Caco-2 (cell line): ENCODE data around the gene COX7A2L. TPM values are rescaled to one million over a fixed set of nuclear protein-coding genes. Genes with fewer than 3 reads are reported as not detected.

Experiments
- BruUV-seq: library from RNA; stranded (reverse); fragments of 400-500 nt; replicated peaks from 2 replicates; lab custom pipeline; 2021; lab: Mats Ljungman, UMichigan
- CTCF ChIA-PET: fragments of 300-600 bp; sonication (Branson Sonifier 250); formaldehyde crosslinking; loops from one replicate; lab custom pipeline; 2022; ENCODE audit warnings: antibody characterized with exemption; lab: Charles Lee
- POLR2A ChIA-PET: fragments of 300-600 bp; sonication (Branson Sonifier 250); formaldehyde crosslinking; loops from one replicate; lab custom pipeline; 2022; ENCODE audit warnings: antibody characterized with exemption; lab: Charles Lee
- DNase-seq, 2 experiments: peaks; one replicate each; pipeline versions ENCODE4 v3.0.0 to v3.0.0-alpha.2; 2020 to 2022
- H3K27me3 ChIP-seq: replicated peaks from 2 replicates; pipeline ENCODE4 v1.6.0; 2011; ENCODE audit warnings: low read length; ENCODE audit not compliant: control insufficient read depth, insufficient read depth
- H3K36me3 ChIP-seq: 2 replicates; pipeline ENCODE4 v1.5.1; 2011; ENCODE audit warnings: low read length; ENCODE audit not compliant: control insufficient read depth, insufficient read depth
- H3K4me1 ChIP-seq: fragments of 250-450 bp; sonication (Bioruptor Pico); 2 replicates; pipeline ENCODE4 v1.5.1; 2020; ENCODE audit warnings: mild to moderate bottlenecking
- H3K4me3 ChIP-seq: 2 replicates; pipeline ENCODE4 v1.5.1; 2011; ENCODE audit warnings: low read depth, mild to moderate bottlenecking, control low read depth, low read length
- H3K9me3 ChIP-seq: fragments of 250-450 bp; sonication (Bioruptor Pico); 2 replicates; pipeline ENCODE4 v1.5.1; 2020; ENCODE audit warnings: mild to moderate bottlenecking, moderate library complexity
- H3K27ac Mint-ChIP-seq: one replicate; pipeline ENCODE4 v1.8.0; 2022; ENCODE audit warnings: mixed read lengths; ENCODE audit not compliant: unreplicated experiment
- H3K27me3 Mint-ChIP-seq: one replicate; pipeline ENCODE4 v1.8.0; 2022; ENCODE audit warnings: mixed read lengths; ENCODE audit not compliant: insufficient read depth, unreplicated experiment
- H3K36me3 Mint-ChIP-seq: one replicate; pipeline ENCODE4 v1.8.0; 2022; ENCODE audit warnings: mild to moderate bottlenecking, mixed read lengths; ENCODE audit not compliant: insufficient read depth, unreplicated experiment
- H3K4me1 Mint-ChIP-seq: one replicate; pipeline ENCODE4 v1.8.0; 2022; ENCODE audit warnings: low read depth, mixed read lengths; ENCODE audit not compliant: unreplicated experiment
- H3K4me3 Mint-ChIP-seq: one replicate; pipeline ENCODE4 v1.8.0; 2022; ENCODE audit warnings: mild to moderate bottlenecking, moderate library complexity, mixed read lengths; ENCODE audit not compliant: unreplicated experiment
- H3K9me3 Mint-ChIP-seq: one replicate; pipeline ENCODE4 v1.8.0; 2022; ENCODE audit warnings: mixed read lengths; ENCODE audit not compliant: unreplicated experiment
- intact Hi-C: fragments of 100-400 bp; cut with micrococcal nuclease; formaldehyde crosslinking; loops from one replicate; pipeline ENCODE4 v1.10.0; 2022; ENCODE audit not compliant: unreplicated experiment
- total RNA-seq: library from RNA; stranded (reverse); gene quantifications from 2 replicates; pipeline ENCODE4 v1.2.3, GENCODE V29; 2022
- TF ChIP-seq, protein P1 (sequence below), 2 experiments: fragments of 200-600 bp in 1 of 2; IDR thresholded peaks; 1 replicate in 1 of 2; 2 replicates in 1 of 2; pipeline versions ENCODE4 v1.5.1 to v1.8.0; 2011 to 2022; ENCODE audit warnings: antibody characterized with exemption in 1 of 2, control low read depth in 1 of 2, inconsistent platforms in 1 of 2, low read depth in 1 of 2, low read length in 1 of 2, mild to moderate bottlenecking in 1 of 2, moderate library complexity in 1 of 2; ENCODE audit not compliant: insufficient read depth in 1 of 2, severe bottlenecking in 1 of 2, unreplicated experiment in 1 of 2

The COX7A2L gene
- total RNA-seq, 1 experiment from 2014 or later: 125 TPM

DNA sequence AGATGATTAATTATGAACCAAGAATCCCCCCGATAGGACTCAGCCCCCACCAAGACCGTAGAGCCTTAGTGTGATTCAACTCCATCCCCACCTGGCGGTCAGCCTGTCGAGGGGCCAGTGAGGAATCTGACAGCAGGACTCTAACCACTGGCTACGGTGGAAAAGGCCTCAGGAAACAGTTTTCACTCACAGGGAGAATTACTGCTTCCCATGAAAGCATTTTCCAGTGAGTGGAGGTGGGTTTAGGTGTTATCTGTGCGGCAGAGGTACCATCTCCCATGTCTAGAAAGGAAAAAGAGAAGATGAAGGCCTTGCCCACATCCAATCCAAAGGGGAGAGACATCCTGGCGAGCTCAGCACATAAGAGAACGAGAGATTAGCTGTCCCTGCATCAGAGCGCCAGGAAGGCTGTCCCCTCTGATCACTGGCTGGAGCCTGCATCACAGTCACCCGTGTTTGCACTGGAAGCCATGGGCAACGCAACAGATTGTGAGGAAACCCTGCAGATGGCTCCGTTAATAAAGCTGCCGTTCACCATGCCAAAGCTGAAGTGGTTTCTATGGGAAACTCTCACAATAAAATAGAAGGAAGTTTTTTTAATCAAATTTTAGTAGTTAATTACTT lies 22.3 kb downstream of the COX7A2L start:
- H3K27me3 Mint-ChIP-seq: no peaks in the 10 kb centered on the region
- H3K9me3 Mint-ChIP-seq: no peaks in the 10 kb centered on the region
- intact Hi-C loops: no loop called here
- ChIA-PET POLR2A (no interaction called here), CTCF (interaction anchor here (1.4 kb wide), 1 partner anchor 10 kb away, joined by 4 read pairs; no protein-coding TSS in a partner anchor)
- H3K27ac Mint-ChIP-seq: no peak overlapping the region
- H3K4me1 ChIP-seq: peaks cover 4% of the 10 kb centered on the region; the same call in 1 of the 2 replicates
- peaks cover 2% of the 10 kb centered on the region for H3K36me3 ChIP-seq
- no peak overlapping the region for H3K4me3 Mint-ChIP-seq
- DNase-seq: no peak
- H3K27me3 ChIP-seq: no peaks in the 10 kb centered on the region
- BruUV-seq: no TSS peak
- no peak overlapping the region for H3K4me3 ChIP-seq
- H3K4me1 Mint-ChIP-seq: peaks cover 7% of the 10 kb centered on the region
- peaks cover 96% of the 10 kb centered on the region for H3K36me3 Mint-ChIP-seq
- no peaks in the 10 kb centered on the region for H3K9me3 ChIP-seq
- TF ChIP-seq, protein P1, sequence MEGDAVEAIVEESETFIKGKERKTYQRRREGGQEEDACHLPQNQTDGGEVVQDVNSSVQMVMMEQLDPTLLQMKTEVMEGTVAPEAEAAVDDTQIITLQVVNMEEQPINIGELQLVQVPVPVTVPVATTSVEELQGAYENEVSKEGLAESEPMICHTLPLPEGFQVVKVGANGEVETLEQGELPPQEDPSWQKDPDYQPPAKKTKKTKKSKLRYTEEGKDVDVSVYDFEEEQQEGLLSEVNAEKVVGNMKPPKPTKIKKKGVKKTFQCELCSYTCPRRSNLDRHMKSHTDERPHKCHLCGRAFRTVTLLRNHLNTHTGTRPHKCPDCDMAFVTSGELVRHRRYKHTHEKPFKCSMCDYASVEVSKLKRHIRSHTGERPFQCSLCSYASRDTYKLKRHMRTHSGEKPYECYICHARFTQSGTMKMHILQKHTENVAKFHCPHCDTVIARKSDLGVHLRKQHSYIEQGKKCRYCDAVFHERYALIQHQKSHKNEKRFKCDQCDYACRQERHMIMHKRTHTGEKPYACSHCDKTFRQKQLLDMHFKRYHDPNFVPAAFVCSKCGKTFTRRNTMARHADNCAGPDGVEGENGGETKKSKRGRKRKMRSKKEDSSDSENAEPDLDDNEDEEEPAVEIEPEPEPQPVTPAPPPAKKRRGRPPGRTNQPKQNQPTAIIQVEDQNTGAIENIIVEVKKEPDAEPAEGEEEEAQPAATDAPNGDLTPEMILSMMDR (IDR thresholded peaks at IDR 0.05; ENCODE audit: insufficient read depth in 1 of 2, low read depth in 1 of 2, low read length in 1 of 2, severe bottlenecking in 1 of 2, unreplicated experiment in 1 of 2): no peak

DNA sequence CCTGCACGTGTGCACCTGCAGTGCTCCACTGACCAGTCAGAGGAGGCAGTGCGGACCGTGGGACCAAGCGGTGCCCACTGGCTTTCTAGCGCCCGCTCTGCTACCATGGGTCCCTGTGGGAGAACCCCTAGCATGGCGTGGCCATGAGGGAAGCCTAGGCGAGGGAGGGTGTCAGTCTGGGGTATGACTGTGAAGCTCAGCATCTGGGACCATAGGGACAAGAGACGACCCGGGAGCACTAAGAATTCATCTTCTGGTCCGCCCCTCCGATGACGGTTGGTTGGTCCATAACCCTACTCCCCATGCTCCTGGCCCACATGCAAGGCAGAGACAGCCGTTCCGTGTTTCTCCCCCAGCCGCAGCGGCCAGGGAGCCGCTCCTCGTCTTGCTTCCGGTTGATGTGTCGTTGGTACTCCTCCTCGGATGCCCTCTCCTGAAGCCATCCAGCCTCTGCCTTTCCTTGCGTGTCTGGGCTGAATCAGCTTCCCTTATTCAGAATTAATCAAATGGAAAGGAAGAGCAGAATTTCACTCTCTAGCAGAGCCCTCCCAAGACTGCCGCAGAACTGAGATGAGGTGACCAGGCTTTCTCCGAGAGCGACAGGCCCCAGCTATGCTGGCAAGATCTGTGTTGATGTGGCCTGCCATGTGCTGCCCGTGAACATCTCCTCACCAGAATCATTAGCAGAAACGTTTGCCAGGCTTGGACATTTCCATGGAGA lies 23.0 kb downstream of the COX7A2L start:
- H3K27me3 Mint-ChIP-seq: no peaks in the 10 kb centered on the region
- no peaks in the 10 kb centered on the region for H3K9me3 Mint-ChIP-seq
- peaks cover 7% of the 10 kb centered on the region for H3K4me1 Mint-ChIP-seq
- CTCF ChIA-PET: no interaction called here
- H3K4me1 ChIP-seq: peaks cover 4% of the 10 kb centered on the region; the same call in 1 of the 2 replicates
- BruUV-seq: no TSS peak
- DNase-seq: no peak
- H3K27ac Mint-ChIP-seq: no peak overlapping the region
- intact Hi-C loops: no loop called here
- POLR2A ChIA-PET: no interaction called here
- no peaks in the 10 kb centered on the region for H3K27me3 ChIP-seq
- peaks cover 4% of the 10 kb centered on the region for H3K36me3 ChIP-seq
- H3K4me3 ChIP-seq: no peak overlapping the region
- no peaks in the 10 kb centered on the region for H3K9me3 ChIP-seq
- H3K36me3 Mint-ChIP-seq: peaks cover 96% of the 10 kb centered on the region
- TF ChIP-seq, protein P1 (IDR thresholded peaks at IDR 0.05; ENCODE audit: insufficient read depth in 1 of 2, low read depth in 1 of 2, low read length in 1 of 2, severe bottlenecking in 1 of 2, unreplicated experiment in 1 of 2): no peak
- H3K4me3 Mint-ChIP-seq: no peak overlapping the region

DNA sequence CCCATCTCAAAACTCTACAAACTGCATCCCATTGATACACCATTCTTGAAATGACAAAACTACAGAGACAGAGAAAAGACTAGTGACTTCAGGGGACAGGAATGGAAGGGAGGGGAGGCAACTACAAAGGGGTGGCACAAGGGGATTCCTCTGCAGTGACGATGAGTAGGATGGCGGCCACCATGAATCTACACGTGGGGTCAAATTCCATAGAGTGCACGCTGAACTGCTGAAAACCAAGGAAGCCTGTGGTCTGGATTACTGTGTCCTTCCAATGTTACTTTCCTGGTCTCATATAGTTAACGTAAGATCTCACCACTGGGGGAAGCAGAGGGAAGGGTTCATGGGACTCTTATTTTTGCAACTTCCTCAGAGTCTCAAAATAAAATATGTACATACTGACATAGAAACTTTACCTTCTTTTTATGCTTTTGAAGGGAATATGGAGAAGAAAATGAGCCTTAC lies 23.6 kb downstream of the COX7A2L start:
- H3K9me3 ChIP-seq: no peaks in the 10 kb centered on the region
- intact Hi-C loops: no loop called here
- ChIA-PET POLR2A (no interaction called here), CTCF (no interaction called here)
- peaks cover 4% of the 10 kb centered on the region for H3K36me3 ChIP-seq
- H3K27me3 ChIP-seq: no peaks in the 10 kb centered on the region
- no TSS peak for BruUV-seq
- Mint-ChIP-seq H3K27ac (no peak overlapping the region), H3K4me3 (no peak overlapping the region), H3K27me3 (no peaks in the 10 kb centered on the region), H3K4me1 (peaks cover 4% of the 10 kb centered on the region), H3K36me3 (peaks cover 96% of the 10 kb centered on the region), H3K9me3 (no peaks in the 10 kb centered on the region)
- no peaks in the 10 kb centered on the region for H3K4me1 ChIP-seq
- H3K4me3 ChIP-seq: no peak overlapping the region
- TF ChIP-seq, protein P1 (IDR thresholded peaks at IDR 0.05; ENCODE audit: insufficient read depth in 1 of 2, low read depth in 1 of 2, low read length in 1 of 2, severe bottlenecking in 1 of 2, unreplicated experiment in 1 of 2): peak in 1 of 2 experiments; percentile 20
- no peak for DNase-seq
